Omental fat pad (tissue), 4 donors: Measurements from ENCODE around the gene OXCT2. TPM values are rescaled to one million over a fixed set of nuclear protein-coding genes. Genes with fewer than 3 reads are reported as not detected.
"Not testable (repeated sequence)": the region's sequence is repeated elsewhere in the genome, so short reads cannot be mapped to it uniquely, and the experiment has no call there.

Experiments
- ATAC-seq: fragments of 150-250 bp; one replicate; pipeline ENCODE4 v1.9.1; 2016; ENCODE audit warnings: mild to moderate bottlenecking, moderate library complexity; ENCODE audit not compliant: low FRiP score
- DNase-seq: peaks from one replicate; pipeline ENCODE4 v3.0.0-alpha.2; 2019; ENCODE audit warnings: low spot score
- total RNA-seq, 4 donors: library from RNA; depleted of rRNA; stranded (reverse); fragments of >200 nt; gene quantifications; one replicate each; pipeline ENCODE4 v1.1.0, GENCODE V29; 2016
- TF ChIP-seq, protein P1 (sequence below), 3 donors: fragments of 450-650 bp; IDR thresholded peaks; one replicate each; pipeline ENCODE4 v1.5.1; 2016 to 2017; ENCODE audit warnings: antibody characterized with exemption in 3 of 3, mild to moderate bottlenecking in 3 of 3, moderate library complexity in 2 of 3

The OXCT2 gene
- total RNA-seq, 4 donors from 2014 or later: 0.24 to 1.4 (median 0.31) TPM

DNA sequence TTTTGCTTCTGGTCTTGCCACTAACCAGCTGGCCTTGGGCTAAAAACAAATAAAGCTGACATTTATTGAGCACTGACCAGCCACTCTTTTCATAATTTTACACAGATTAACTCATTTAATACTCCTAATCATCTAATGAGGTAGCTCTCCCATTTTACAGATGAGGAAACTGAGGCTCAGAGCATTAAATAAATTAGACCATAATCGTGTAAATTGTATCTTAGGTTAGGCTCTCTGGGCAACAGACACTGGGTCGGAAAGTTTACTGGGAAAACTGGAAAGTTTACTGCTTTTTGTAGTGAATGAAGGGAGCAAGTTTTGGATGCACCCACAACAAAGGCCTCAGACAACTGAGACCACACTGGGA, 10.2 kb upstream of the OXCT2 start:
- ATAC-seq: no peak
- DNase-seq: no peak
- TF ChIP-seq, protein P1, sequence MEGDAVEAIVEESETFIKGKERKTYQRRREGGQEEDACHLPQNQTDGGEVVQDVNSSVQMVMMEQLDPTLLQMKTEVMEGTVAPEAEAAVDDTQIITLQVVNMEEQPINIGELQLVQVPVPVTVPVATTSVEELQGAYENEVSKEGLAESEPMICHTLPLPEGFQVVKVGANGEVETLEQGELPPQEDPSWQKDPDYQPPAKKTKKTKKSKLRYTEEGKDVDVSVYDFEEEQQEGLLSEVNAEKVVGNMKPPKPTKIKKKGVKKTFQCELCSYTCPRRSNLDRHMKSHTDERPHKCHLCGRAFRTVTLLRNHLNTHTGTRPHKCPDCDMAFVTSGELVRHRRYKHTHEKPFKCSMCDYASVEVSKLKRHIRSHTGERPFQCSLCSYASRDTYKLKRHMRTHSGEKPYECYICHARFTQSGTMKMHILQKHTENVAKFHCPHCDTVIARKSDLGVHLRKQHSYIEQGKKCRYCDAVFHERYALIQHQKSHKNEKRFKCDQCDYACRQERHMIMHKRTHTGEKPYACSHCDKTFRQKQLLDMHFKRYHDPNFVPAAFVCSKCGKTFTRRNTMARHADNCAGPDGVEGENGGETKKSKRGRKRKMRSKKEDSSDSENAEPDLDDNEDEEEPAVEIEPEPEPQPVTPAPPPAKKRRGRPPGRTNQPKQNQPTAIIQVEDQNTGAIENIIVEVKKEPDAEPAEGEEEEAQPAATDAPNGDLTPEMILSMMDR (IDR thresholded peaks at IDR 0.05): no peak

DNA sequence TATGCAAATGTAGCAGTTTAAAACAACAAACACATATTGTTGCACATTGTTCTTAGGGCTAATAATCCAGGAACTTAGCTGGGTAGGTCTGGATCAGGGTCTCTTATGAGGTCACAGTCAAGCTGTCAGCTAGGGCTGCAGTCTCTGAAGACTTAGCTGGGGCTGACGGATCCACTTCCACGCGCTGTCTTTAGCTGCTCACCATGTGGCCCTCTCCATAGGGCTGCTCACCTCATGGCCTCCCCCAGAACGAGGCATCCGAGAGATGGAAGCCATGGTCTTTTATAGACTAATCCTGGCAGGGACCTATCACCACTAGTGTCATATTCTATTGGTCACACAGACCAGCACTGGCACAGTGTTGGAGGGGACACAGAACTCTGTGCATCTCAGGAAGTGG, 8.7 kb upstream of the OXCT2 start:
- TF ChIP-seq, protein P1 (IDR thresholded peaks at IDR 0.05): no peak
- DNase-seq (no peak), ATAC-seq (no peak)

DNA sequence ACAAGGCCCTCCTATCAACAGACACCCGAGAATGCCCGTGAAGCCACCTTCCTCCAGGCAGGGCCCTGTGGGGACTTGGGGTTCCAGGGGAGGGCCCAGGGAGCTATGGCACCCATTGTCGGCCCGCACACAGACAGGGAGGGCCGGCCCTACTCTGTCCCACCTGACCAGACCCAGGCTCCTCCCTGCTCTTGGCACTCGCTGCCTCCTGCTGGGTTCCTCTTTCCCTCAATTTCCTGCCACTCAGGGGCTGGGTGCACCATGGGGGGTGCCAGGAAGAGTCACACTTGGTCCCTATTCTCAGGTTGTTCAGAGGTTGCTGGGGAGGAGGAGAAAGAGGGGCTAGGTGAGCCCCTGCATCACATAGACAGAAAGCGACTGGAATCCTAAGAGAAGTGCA, 8.0 kb upstream of the OXCT2 start:
- DNase-seq: no peak
- no peak for ATAC-seq
- TF ChIP-seq, protein P1 (IDR thresholded peaks at IDR 0.05): no peak

- not testable (repeated sequence) for DNase-seq, ATAC-seq
Observed at GRCh38 chr1:39778463-39779099, 7.4 kb upstream of the OXCT2 start.

GRCh38 chr1:39777896-39778295, 6.7 kb upstream of the OXCT2 start:
- not testable (repeated sequence) for ATAC-seq, DNase-seq

- TF ChIP-seq, protein P1 (IDR thresholded peaks at IDR 0.05): no peak
- ATAC-seq: no peak
- no peak for DNase-seq
Observed at GRCh38 chr1:39777306-39777705, 6.2 kb upstream of the OXCT2 start.

GRCh38 chr1:39776886-39777285, 5.7 kb upstream of the OXCT2 start:
- ATAC-seq: no peak
- TF ChIP-seq, protein P1 (IDR thresholded peaks at IDR 0.05): no peak

GRCh38 chr1:39776400-39776713, 5.2 kb upstream of the OXCT2 start:
- DNase-seq (no peak), ATAC-seq (no peak)
- TF ChIP-seq, protein P1 (IDR thresholded peaks at IDR 0.05): no peak

More at GRCh38 chr1:39776886-39777285, 5.7 kb upstream of the OXCT2 start:
- DNase-seq: no peak

GRCh38 chr1:39775676-39776399, 4.7 kb upstream of the OXCT2 start:
- not testable (repeated sequence) for DNase-seq, ATAC-seq

DNA sequence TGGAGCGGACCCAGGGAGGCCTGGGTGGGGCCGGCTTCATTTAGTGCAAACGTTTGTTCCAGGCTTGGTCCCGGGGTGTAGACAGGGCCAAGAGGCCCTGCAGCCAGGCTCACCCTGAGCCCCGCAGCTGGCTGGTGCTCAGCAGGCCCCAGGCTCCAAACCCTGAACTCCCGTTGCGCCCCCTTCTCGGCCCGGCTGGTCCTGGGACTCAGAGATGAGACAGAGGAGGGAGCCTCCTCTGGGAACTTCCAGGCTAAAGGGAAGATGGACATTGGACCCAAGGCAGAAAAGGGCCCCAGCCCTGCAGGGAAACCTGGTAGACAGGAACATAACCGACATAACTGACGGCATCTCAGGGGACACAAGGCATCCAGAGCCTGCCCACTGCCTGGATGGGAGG, 4.0 kb upstream of the OXCT2 start:
- DNase-seq, ATAC-seq: not testable (repeated sequence)

- DNase-seq, ATAC-seq: not testable (repeated sequence)
Observed at GRCh38 chr1:39773369-39773979, 2.3 kb upstream of the OXCT2 start.
